Ishikawa (cell line): ENCODE measurements around the gene TPX2.

ENCODE experiments used
- CEBPB ChIP-seq: IDR thresholded peaks from 2 replicates; pipeline ENCODE4 v1.6.1; 2012
- CREB1 ChIP-seq: IDR thresholded peaks from 2 replicates; pipeline ENCODE4 v1.6.1; 2012; ENCODE audit warnings: low read depth
- EGR1 ChIP-seq: IDR thresholded peaks from 2 replicates; pipeline ENCODE4 v1.6.1; 2012
- EP300 ChIP-seq: IDR thresholded peaks from 2 replicates; pipeline ENCODE4 v1.6.1; 2012; ENCODE audit warnings: borderline replicate concordance
- FOXM1 ChIP-seq: IDR thresholded peaks from 2 replicates; pipeline ENCODE4 v1.6.1; 2012; ENCODE audit warnings: low read depth, borderline replicate concordance
- MAX ChIP-seq: IDR thresholded peaks from 2 replicates; pipeline ENCODE4 v1.6.1; 2012
- NFIC ChIP-seq: IDR thresholded peaks from 2 replicates; pipeline ENCODE4 v1.6.1; 2012
- RAD21 ChIP-seq: IDR thresholded peaks from 2 replicates; pipeline ENCODE4 v1.6.1; 2012; ENCODE audit warnings: low read depth
- REST ChIP-seq: IDR thresholded peaks from 2 replicates; pipeline ENCODE4 v1.6.1; 2012; ENCODE audit warnings: low read depth, mild to moderate bottlenecking
- TAF1 ChIP-seq: IDR thresholded peaks from 2 replicates; pipeline ENCODE4 v1.6.1; 2012; ENCODE audit warnings: low read depth, mild to moderate bottlenecking
- TCF12 ChIP-seq: IDR thresholded peaks from 2 replicates; pipeline ENCODE4 v1.6.1; 2012; ENCODE audit warnings: low read depth
- TEAD4 ChIP-seq: IDR thresholded peaks from 2 replicates; pipeline ENCODE4 v1.6.1; 2012
- USF1 ChIP-seq: IDR thresholded peaks from 2 replicates; pipeline ENCODE4 v1.6.1; 2012
- YY1 ChIP-seq: IDR thresholded peaks from 2 replicates; pipeline ENCODE4 v1.6.1; 2012; ENCODE audit warnings: low read depth
- ZBTB7A ChIP-seq: IDR thresholded peaks from 2 replicates; pipeline ENCODE4 v1.6.1; 2012; ENCODE audit warnings: low read depth

TPX2 gene

GRCh38 chr20:31710423-31711108 is 28.5 kb upstream of the TPX2 start:
- no peak for TF ChIP-seq EP300
- no peak for TF ChIP-seq TCF12
- TF ChIP-seq YY1 = no peak
- no peak for TF ChIP-seq TEAD4
- no peak for TF ChIP-seq REST
- no peak for TF ChIP-seq CEBPB
- TF ChIP-seq RAD21 = no peak
- no peak for TF ChIP-seq USF1

- TF ChIP-seq CREB1 (no peak), MAX (no peak), YY1 (no peak), NFIC (no peak), TAF1 (no peak), CEBPB (no peak), ZBTB7A (no peak), REST (no peak), RAD21 (no peak), TEAD4 (no peak), USF1 (no peak), FOXM1 (no peak), EP300 (no peak), TCF12 (no peak), EGR1 (no peak)
Observed at GRCh38 chr20:31711179-31712111, 27.6 kb upstream of the TPX2 start.

- TF ChIP-seq REST (no peak), NFIC (peak; percentile 73)
Observed at GRCh38 chr20:31712112-31712553, 27.0 kb upstream of the TPX2 start.

- TF ChIP-seq TEAD4 (peak; percentile 97), EP300 (peak; percentile 98), REST (no peak), USF1 (peak; percentile 71), FOXM1 (peak; percentile 95), TCF12 (peak; percentile 98), ZBTB7A (no peak), YY1 (peak; percentile 39), TAF1 (no peak), RAD21 (peak; percentile 24; the same call in 1 of the 2 replicates), NFIC (peak; percentile 96), CREB1 (no peak), MAX (peak; percentile 93)
Observed at GRCh38 chr20:31712564-31713311, 26.4 kb upstream of the TPX2 start.
